ENCODE measurements around the gene ABCC2. TPM values are rescaled to one million over a fixed set of nuclear protein-coding genes. Genes with fewer than 3 reads are reported as not detected.

The ABCC2 gene
- total and polyA plus RNA-seq, 3 donors from 2014 or later = 0.81 to 4.3 (median 2.7) TPM

- H3K9me3 ChIP-seq = no peaks in the 10 kb centered on the region
- H3K4me3 ChIP-seq = no peak overlapping the region
- no peaks in the 10 kb centered on the region for H3K36me3 ChIP-seq (ENCODE audit: low read depth, missing control alignments)
- TF ChIP-seq CTCF (IDR thresholded peaks at IDR 0.05) (no peak), POLR2A (IDR thresholded peaks at IDR 0.05) (no peak)
- H3K27ac ChIP-seq = no peak overlapping the region
- intact Hi-C loops (cut with DNase I; ENCODE audit: low total_unique reads) = no loop called here
- no peaks in the 10 kb centered on the region for H3K27me3 ChIP-seq
- 95 to 96% methylated on average over 4 of the region's 4 CpGs for WGBS, 2 donors
- H3K4me1 ChIP-seq = no peaks in the 10 kb centered on the region
- no peak for DNase-seq
Observed at GRCh38 chr10:99799613-99800012, 17.2 kb downstream of the ABCC2 start.

- WGBS, 2 donors = 96 to 97% methylated on average over 3 of the region's 3 CpGs
- TF ChIP-seq POLR2A (IDR thresholded peaks at IDR 0.05) (no peak), CTCF (IDR thresholded peaks at IDR 0.05) (no peak)
- Histone ChIP-seq H3K36me3 (ENCODE audit: low read depth, missing control alignments) (no peaks in the 10 kb centered on the region), H3K27me3 (no peaks in the 10 kb centered on the region), H3K9me3 (no peaks in the 10 kb centered on the region), H3K27ac (no peak overlapping the region), H3K4me1 (no peaks in the 10 kb centered on the region), H3K4me3 (no peak overlapping the region)
- intact Hi-C loops (cut with DNase I; ENCODE audit: low total_unique reads) = no loop called here
- no peak for DNase-seq
Observed at GRCh38 chr10:99804471-99804870, 22.0 kb downstream of the ABCC2 start.

GRCh38 chr10:99805190-99805589, 22.8 kb downstream of the ABCC2 start:
- no peak overlapping the region for H3K4me3 ChIP-seq
- TF ChIP-seq CTCF (IDR thresholded peaks at IDR 0.05) (no peak), POLR2A (IDR thresholded peaks at IDR 0.05) (no peak)
- intact Hi-C loops (cut with DNase I; ENCODE audit: low total_unique reads) = no loop called here
- no peaks in the 10 kb centered on the region for H3K4me1 ChIP-seq
- no peaks in the 10 kb centered on the region for H3K36me3 ChIP-seq (ENCODE audit: low read depth, missing control alignments)
- no peaks in the 10 kb centered on the region for H3K9me3 ChIP-seq
- no peak for DNase-seq
- WGBS, 2 donors = 91% methylated on average over 5 of the region's 5 CpGs
- no peak overlapping the region for H3K27ac ChIP-seq
- H3K27me3 ChIP-seq = no peaks in the 10 kb centered on the region

- WGBS, 2 donors = 60 to 63% methylated on average over 3 of the region's 3 CpGs
- Histone ChIP-seq H3K27me3 (no peaks in the 10 kb centered on the region), H3K9me3 (no peaks in the 10 kb centered on the region), H3K27ac (no peak overlapping the region), H3K4me3 (no peak overlapping the region), H3K4me1 (no peaks in the 10 kb centered on the region), H3K36me3 (ENCODE audit: low read depth, missing control alignments) (no peaks in the 10 kb centered on the region)
- TF ChIP-seq CTCF (IDR thresholded peaks at IDR 0.05) = no peak
- no peak for TF ChIP-seq POLR2A (IDR thresholded peaks at IDR 0.05)
- no peak for DNase-seq
- intact Hi-C loops (cut with DNase I; ENCODE audit: low total_unique reads) = no loop called here
Observed at GRCh38 chr10:99806091-99806490, 23.7 kb downstream of the ABCC2 start.

- TF ChIP-seq POLR2A (IDR thresholded peaks at IDR 0.05) = no peak
- no peak for TF ChIP-seq CTCF (IDR thresholded peaks at IDR 0.05)
- Histone ChIP-seq H3K9me3 (no peaks in the 10 kb centered on the region), H3K36me3 (ENCODE audit: low read depth, missing control alignments) (no peaks in the 10 kb centered on the region), H3K27me3 (no peaks in the 10 kb centered on the region), H3K27ac (no peak overlapping the region), H3K4me1 (no peaks in the 10 kb centered on the region), H3K4me3 (no peak overlapping the region)
- WGBS, 2 donors = 89 to 99% methylated on average over 2 of the region's 2 CpGs
- intact Hi-C loops (cut with DNase I; ENCODE audit: low total_unique reads) = no loop called here
- DNase-seq = no peak
Observed at GRCh38 chr10:99807786-99808185, 25.3 kb downstream of the ABCC2 start.
